Duodenal mucosa (tissue), 2 donors: ENCODE measurements around the gene DLG2.

ENCODE experiments used
- H3K27ac ChIP-seq: one replicate; pipeline ENCODE4 v1.7.0; 2013; ENCODE audit warnings: low read depth, low read length
- H3K27me3 ChIP-seq, 2 donors: one replicate each; pipeline ENCODE4 v1.7.0; 2013; ENCODE audit warnings: low read length in 2 of 2, control low read depth in 1 of 2; ENCODE audit not compliant: insufficient read depth in 2 of 2, control insufficient read depth in 1 of 2
- H3K36me3 ChIP-seq, 2 donors: one replicate each; pipeline ENCODE4 v1.7.0; 2013; ENCODE audit warnings: low read length in 2 of 2, control low read depth in 1 of 2; ENCODE audit not compliant: insufficient read depth in 2 of 2, control insufficient read depth in 1 of 2
- H3K4me1 ChIP-seq, 2 donors: one replicate each; pipeline ENCODE4 v1.7.0; 2013; ENCODE audit warnings: low read length in 2 of 2, control low read depth in 1 of 2; ENCODE audit not compliant: insufficient read depth in 2 of 2, control insufficient read depth in 1 of 2
- H3K4me3 ChIP-seq, 2 donors: one replicate each; pipeline ENCODE4 v1.7.0; 2013; ENCODE audit warnings: low read length in 2 of 2, low read depth in 1 of 2
- H3K9ac ChIP-seq, 2 donors: one replicate each; pipeline ENCODE4 v1.7.0; 2013; ENCODE audit warnings: low read length in 2 of 2, low read depth in 1 of 2
- H3K9me3 ChIP-seq, 2 donors: one replicate each; pipeline ENCODE4 v1.7.0; 2013; ENCODE audit warnings: low read length in 2 of 2, control low read depth in 1 of 2; ENCODE audit not compliant: control insufficient read depth in 1 of 2

DLG2 gene

GRCh38 chr11:84965484-84965883 lies 661.7 kb downstream of the DLG2 start:
- Histone ChIP-seq H3K27ac (no peak overlapping the region), H3K27me3 (no peaks in the 10 kb centered on the region), H3K36me3 (no peaks in the 10 kb centered on the region), H3K9me3 (no peaks in the 10 kb centered on the region), H3K4me3 (no peak overlapping the region), H3K4me1 (no peaks in the 10 kb centered on the region), H3K9ac (no peak overlapping the region)

- no peak overlapping the region for H3K4me3 ChIP-seq
- H3K9ac ChIP-seq, result no peak overlapping the region
- H3K27me3 ChIP-seq, result no peaks in the 10 kb centered on the region
- H3K27ac ChIP-seq, result no peak overlapping the region
- no peaks in the 10 kb centered on the region for H3K9me3 ChIP-seq
- no peaks in the 10 kb centered on the region for H3K36me3 ChIP-seq
- H3K4me1 ChIP-seq, result no peaks in the 10 kb centered on the region
Observed at GRCh38 chr11:84963240-84963639, 663.9 kb downstream of the DLG2 start.

- no peak overlapping the region for H3K4me3 ChIP-seq
- H3K36me3 ChIP-seq, result no peaks in the 10 kb centered on the region
- H3K27me3 ChIP-seq, result no peaks in the 10 kb centered on the region
- H3K4me1 ChIP-seq, result no peaks in the 10 kb centered on the region
- no peaks in the 10 kb centered on the region for H3K9me3 ChIP-seq
- H3K9ac ChIP-seq, result no peak overlapping the region
- H3K27ac ChIP-seq, result no peak overlapping the region
Observed at GRCh38 chr11:84962018-84962417, 665.1 kb downstream of the DLG2 start.

GRCh38 chr11:84958295-84958694 lies 668.8 kb downstream of the DLG2 start:
- Histone ChIP-seq H3K36me3 (no peaks in the 10 kb centered on the region), H3K9ac (no peak overlapping the region), H3K4me1 (no peaks in the 10 kb centered on the region), H3K27me3 (no peaks in the 10 kb centered on the region), H3K4me3 (no peak overlapping the region), H3K9me3 (no peaks in the 10 kb centered on the region), H3K27ac (no peak overlapping the region)

GRCh38 chr11:84950569-84951270 lies 676.4 kb downstream of the DLG2 start:
- H3K4me3 ChIP-seq, result no peak overlapping the region
- no peak overlapping the region for H3K27ac ChIP-seq
- H3K27me3 ChIP-seq, result no peaks in the 10 kb centered on the region
- no peaks in the 10 kb centered on the region for H3K36me3 ChIP-seq
- H3K9ac ChIP-seq, result no peak overlapping the region
- H3K4me1 ChIP-seq, result no peaks in the 10 kb centered on the region
- H3K9me3 ChIP-seq, result peaks cover 0 to 2% of the 10 kb centered on the region in 2 donors

- no peaks in the 10 kb centered on the region for H3K27me3 ChIP-seq
- H3K9ac ChIP-seq, result no peak overlapping the region
- no peaks in the 10 kb centered on the region for H3K4me1 ChIP-seq
- no peaks in the 10 kb centered on the region for H3K36me3 ChIP-seq
- H3K9me3 ChIP-seq, result peaks cover 6 to 11% of the 10 kb centered on the region in 2 donors
- H3K4me3 ChIP-seq, result no peak overlapping the region
- H3K27ac ChIP-seq, result no peak overlapping the region
Observed at GRCh38 chr11:84947970-84948580, 679.1 kb downstream of the DLG2 start.

- H3K9ac ChIP-seq, result no peak overlapping the region
- H3K9me3 ChIP-seq, result peaks cover 6 to 11% of the 10 kb centered on the region in 2 donors
- H3K27ac ChIP-seq, result no peak overlapping the region
- no peak overlapping the region for H3K4me3 ChIP-seq
- no peaks in the 10 kb centered on the region for H3K4me1 ChIP-seq
- no peaks in the 10 kb centered on the region for H3K27me3 ChIP-seq
- no peaks in the 10 kb centered on the region for H3K36me3 ChIP-seq
Observed at GRCh38 chr11:84947070-84947469, 680.1 kb downstream of the DLG2 start.

- H3K27ac ChIP-seq, result no peak overlapping the region
- H3K9me3 ChIP-seq, result no peaks in the 10 kb centered on the region
- no peaks in the 10 kb centered on the region for H3K4me1 ChIP-seq
- no peaks in the 10 kb centered on the region for H3K27me3 ChIP-seq
- H3K36me3 ChIP-seq, result no peaks in the 10 kb centered on the region
- H3K4me3 ChIP-seq, result no peak overlapping the region
- no peak overlapping the region for H3K9ac ChIP-seq
Observed at GRCh38 chr11:84930863-84931262, 696.3 kb downstream of the DLG2 start.

GRCh38 chr11:84929738-84930137 lies 697.4 kb downstream of the DLG2 start:
- no peaks in the 10 kb centered on the region for H3K36me3 ChIP-seq

GRCh38 chr11:84924154-84924692 lies 702.9 kb downstream of the DLG2 start:
- Histone ChIP-seq H3K9me3 (no peaks in the 10 kb centered on the region), H3K27ac (no peak overlapping the region), H3K4me3 (no peak overlapping the region), H3K9ac (no peak overlapping the region), H3K27me3 (no peaks in the 10 kb centered on the region), H3K36me3 (no peaks in the 10 kb centered on the region), H3K4me1 (no peaks in the 10 kb centered on the region)

More at GRCh38 chr11:84929738-84930137, 697.4 kb downstream of the DLG2 start:
- Histone ChIP-seq H3K4me3 (no peak overlapping the region), H3K4me1 (no peaks in the 10 kb centered on the region), H3K27ac (no peak overlapping the region), H3K9ac (no peak overlapping the region), H3K27me3 (no peaks in the 10 kb centered on the region), H3K9me3 (no peaks in the 10 kb centered on the region)
